AG09319 (cell line): ENCODE measurements around the gene RPN1.

ENCODE experiments used
- DNase-seq: peaks from one replicate; pipeline ENCODE4 v3.0.0-alpha.2; 2010; ENCODE audit warnings: low read depth; ENCODE audit errors: extremely low read depth
- TF ChIP-seq, protein P1 (sequence below): IDR thresholded peaks from 2 replicates; pipeline ENCODE4 v1.5.1; 2011; ENCODE audit warnings: low read depth, mild to moderate bottlenecking, inconsistent platforms, low read length, moderate library complexity

RPN1 gene

DNA sequence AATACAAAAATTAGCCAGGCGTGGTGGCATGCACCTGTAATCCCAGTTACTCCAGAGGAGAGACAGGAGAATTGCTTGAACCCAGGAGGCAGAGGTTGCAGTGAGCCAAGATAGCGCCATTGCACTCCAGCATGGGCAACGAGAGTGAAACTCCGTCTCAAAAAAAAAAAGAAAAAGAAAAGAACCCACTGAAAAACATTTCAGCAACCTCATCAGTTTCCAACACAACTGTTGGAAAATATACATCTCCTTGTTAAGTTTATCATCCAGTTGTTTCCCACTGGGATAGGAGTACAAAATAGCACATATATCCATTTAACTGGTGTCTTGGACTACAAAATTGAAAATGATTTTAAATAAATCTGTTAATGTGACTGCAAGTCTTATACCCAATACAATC, 2.2 kb downstream of the RPN1 start:
- TF ChIP-seq, protein P1, sequence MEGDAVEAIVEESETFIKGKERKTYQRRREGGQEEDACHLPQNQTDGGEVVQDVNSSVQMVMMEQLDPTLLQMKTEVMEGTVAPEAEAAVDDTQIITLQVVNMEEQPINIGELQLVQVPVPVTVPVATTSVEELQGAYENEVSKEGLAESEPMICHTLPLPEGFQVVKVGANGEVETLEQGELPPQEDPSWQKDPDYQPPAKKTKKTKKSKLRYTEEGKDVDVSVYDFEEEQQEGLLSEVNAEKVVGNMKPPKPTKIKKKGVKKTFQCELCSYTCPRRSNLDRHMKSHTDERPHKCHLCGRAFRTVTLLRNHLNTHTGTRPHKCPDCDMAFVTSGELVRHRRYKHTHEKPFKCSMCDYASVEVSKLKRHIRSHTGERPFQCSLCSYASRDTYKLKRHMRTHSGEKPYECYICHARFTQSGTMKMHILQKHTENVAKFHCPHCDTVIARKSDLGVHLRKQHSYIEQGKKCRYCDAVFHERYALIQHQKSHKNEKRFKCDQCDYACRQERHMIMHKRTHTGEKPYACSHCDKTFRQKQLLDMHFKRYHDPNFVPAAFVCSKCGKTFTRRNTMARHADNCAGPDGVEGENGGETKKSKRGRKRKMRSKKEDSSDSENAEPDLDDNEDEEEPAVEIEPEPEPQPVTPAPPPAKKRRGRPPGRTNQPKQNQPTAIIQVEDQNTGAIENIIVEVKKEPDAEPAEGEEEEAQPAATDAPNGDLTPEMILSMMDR = no peak
- DNase-seq = no peak

DNA sequence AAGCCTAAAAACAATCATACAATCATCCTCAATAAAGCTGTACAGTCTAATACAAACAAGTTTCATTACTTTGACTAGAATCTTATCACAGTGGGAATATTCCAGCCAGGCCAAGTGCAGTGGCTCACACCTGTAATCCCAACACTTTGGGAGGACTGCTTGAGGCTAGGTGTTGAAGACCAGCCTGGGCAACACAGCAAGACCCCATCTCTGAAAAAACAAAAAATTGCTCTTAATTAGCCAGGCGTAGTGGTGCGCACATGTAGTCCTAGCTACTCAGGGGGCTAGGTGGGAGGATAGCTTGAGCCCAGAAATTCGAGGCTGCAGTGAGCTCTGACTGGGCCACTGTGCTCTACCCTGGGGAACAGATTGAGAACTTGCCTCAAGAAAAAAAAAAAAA, 3.3 kb downstream of the RPN1 start:
- no peak for DNase-seq
- TF ChIP-seq, protein P1 = no peak

DNA sequence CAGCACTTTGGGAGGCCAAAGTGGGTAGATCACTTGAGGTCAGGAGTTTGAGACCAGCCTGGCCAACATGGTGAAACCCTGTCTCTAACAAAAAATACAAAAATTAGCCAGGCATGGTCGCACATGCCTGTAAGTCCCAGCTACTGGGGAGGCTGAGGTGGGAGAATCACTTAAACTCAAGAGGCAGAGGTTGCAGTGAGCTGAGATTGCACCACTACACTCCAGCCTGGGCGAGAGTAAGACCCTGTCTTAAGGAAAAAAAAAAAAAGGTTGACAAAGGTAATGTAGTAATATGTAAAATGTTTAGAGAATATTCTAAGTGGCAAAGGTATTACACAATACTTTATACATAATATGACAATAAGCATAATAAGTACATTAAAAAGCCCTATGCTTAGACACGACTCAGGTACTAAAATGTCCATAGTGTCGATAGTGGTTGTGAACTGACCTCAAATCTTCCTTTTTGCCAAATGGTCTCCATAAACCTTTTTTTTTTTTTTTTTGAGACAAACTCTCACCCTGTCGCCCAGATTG, 16.5 kb downstream of the RPN1 start:
- no peak for DNase-seq
- TF ChIP-seq, protein P1 = no peak

DNA sequence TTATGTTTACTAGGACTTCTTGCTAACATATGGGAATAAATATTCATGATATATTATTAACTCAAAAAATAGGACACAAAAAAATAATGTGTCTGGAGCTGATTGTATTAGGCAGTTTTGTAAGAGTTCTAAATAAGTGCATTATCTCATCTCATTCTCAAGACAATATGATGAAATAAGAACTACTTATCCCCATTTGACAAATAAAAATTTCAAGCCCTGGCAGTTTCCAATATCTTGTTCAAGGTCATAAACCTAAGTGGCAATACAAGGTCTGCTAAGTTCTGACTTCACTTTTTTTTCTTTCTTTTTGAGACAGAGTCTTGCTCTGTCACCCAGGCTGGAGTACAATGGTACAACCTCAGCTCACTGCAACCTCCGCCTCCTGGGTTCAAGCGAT, 18.3 kb downstream of the RPN1 start:
- TF ChIP-seq, protein P1 = no peak
- no peak for DNase-seq

DNA sequence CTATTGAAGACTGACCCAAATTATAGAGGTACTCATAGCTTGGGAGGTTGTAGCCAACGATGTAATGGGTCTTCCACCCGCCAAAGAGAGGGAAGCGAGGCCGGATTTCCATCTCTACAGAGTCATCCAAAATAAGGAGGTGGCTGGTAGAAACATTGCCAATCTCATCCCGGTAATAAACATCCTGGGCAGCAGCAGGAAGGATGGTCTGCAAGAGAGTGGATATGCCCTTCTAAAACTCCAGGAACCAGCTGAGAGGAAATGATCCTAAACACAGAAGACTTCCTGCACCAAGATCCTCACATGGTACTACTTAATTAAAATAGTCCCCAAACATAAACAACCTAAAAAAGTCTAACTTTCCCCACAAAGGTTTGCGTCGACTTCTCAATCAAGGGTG, 20.7 kb downstream of the RPN1 start:
- TF ChIP-seq, protein P1 = no peak
- no peak for DNase-seq

DNA sequence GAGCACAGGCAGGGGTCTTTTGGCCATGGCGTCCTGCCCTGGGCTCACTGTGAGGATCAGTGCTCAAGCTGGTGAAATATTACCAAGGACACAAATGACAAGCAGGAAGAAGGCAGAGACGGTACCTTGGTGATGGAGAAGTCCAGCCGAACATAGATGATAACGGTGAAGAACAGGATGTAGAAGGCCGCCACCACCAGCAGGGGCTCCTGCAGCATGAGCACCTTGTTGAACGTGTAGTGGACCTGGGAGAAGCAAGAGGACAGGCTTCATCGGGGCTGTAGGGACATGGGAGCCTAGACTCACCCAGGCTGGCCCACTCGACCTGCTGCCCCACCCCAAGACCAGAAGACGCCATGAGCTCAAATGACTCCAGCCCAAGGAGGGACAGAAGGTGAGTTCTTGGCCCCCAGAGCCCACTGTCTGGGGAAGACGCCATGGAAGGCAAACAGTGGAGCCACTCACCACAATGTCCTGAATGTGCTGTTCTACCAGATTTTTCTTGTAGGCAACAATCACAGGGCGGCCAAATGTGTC, 25.1 kb downstream of the RPN1 start:
- TF ChIP-seq, protein P1 = no peak
- no peak for DNase-seq

DNA sequence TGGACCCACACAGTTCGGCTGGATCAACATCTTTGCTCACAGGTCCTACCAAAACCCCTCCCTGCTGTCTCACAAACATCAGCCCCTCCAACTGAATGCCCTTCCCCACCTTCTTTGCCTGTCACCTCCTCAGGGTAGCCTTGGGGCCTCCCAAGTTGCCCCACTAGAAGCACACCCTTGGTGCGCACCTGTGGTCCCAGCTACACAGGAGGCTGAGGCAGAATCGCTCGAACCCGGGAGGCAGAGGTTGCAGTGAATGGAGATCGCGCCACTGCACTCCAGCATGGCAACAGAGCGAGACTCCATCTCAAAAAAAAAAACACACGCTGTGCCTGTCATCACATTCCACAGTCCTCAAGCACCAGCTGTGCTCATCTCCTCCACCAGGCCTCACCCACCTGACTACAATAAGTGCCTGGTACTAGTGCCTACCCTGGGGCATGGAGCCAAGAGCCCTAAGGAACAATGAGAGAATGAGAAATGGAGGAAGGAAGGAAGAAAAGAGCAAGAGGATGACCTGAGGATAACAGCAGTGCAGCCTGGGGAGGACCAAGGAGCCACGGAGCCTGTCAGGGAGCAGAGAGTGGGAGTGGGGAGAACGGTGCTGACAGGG, 26.0 kb downstream of the RPN1 start:
- no peak for DNase-seq
- TF ChIP-seq, protein P1 = no peak
